IPS-15b (cell line): ENCODE results near the gene TTC34.

Experiments used
- H3K27me3 ChIP-seq: one replicate; pipeline ENCODE4 v1.6.1; 2013; ENCODE audit warnings: low read length; ENCODE audit not compliant: control insufficient read depth, insufficient read depth
- H3K36me3 ChIP-seq: one replicate; pipeline ENCODE4 v1.6.1; 2013; ENCODE audit warnings: low read length; ENCODE audit not compliant: control insufficient read depth, insufficient read depth
- H3K4me1 ChIP-seq: one replicate; pipeline ENCODE4 v1.6.1; 2013; ENCODE audit warnings: mild to moderate bottlenecking, low read length; ENCODE audit not compliant: control insufficient read depth, insufficient read depth
- H3K4me3 ChIP-seq: one replicate; pipeline ENCODE4 v1.5.1; 2013; ENCODE audit warnings: low read depth, low read length
- H3K9ac ChIP-seq: one replicate; pipeline ENCODE4 v1.6.1; 2013; ENCODE audit warnings: low read depth, mild to moderate bottlenecking, low read length
- H3K9me3 ChIP-seq: one replicate; pipeline ENCODE4 v1.6.1; 2013; ENCODE audit warnings: mild to moderate bottlenecking, low read length; ENCODE audit not compliant: control insufficient read depth, insufficient read depth

Gene TTC34

GRCh38 chr1:2808386-2808705, 6.9 kb upstream of the TTC34 start:
- no peak overlapping the region for H3K4me3 ChIP-seq
- no peaks in the 10 kb centered on the region for H3K36me3 ChIP-seq
- no peak overlapping the region for H3K9ac ChIP-seq
- H3K27me3 ChIP-seq, result no peaks in the 10 kb centered on the region
- H3K9me3 ChIP-seq, result no peaks in the 10 kb centered on the region
- no peaks in the 10 kb centered on the region for H3K4me1 ChIP-seq

GRCh38 chr1:2807678-2808385, 6.3 kb upstream of the TTC34 start:
- H3K9me3 ChIP-seq, result no peaks in the 10 kb centered on the region

DNA sequence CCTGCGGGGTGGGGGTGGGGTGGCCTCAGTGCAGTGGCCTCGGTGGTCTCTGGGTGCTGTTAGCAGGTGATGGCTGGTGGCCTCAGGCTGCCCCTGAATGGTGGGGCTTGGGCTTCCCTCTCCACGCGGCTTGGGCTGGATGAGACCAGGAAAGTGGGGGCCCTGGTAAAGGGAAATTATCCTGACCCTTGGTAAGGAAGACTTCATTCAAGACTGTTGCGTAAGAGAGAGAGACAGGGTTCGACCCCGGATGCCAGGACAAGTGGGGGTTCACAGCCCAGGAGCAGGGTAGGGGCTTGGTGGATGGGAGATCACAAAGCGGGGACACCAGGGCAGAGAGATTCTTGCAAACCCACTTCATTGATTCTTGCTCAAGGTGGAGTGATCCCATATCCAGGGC, 5.5 kb upstream of the TTC34 start:
- H3K9me3 ChIP-seq, result no peaks in the 10 kb centered on the region
- no peaks in the 10 kb centered on the region for H3K27me3 ChIP-seq

More at GRCh38 chr1:2807678-2808385, 6.3 kb upstream of the TTC34 start:
- H3K4me3 ChIP-seq, result no peak overlapping the region
- no peaks in the 10 kb centered on the region for H3K4me1 ChIP-seq
- no peaks in the 10 kb centered on the region for H3K36me3 ChIP-seq
- H3K27me3 ChIP-seq, result no peaks in the 10 kb centered on the region
- no peak overlapping the region for H3K9ac ChIP-seq

GRCh38 chr1:2806591-2806990, 5.1 kb upstream of the TTC34 start:
- Histone ChIP-seq H3K27me3 (no peaks in the 10 kb centered on the region), H3K36me3 (no peaks in the 10 kb centered on the region), H3K4me3 (no peak overlapping the region), H3K9me3 (no peaks in the 10 kb centered on the region), H3K9ac (no peak overlapping the region), H3K4me1 (no peaks in the 10 kb centered on the region)

More for the DNA sequence above, 5.5 kb upstream of the TTC34 start:
- no peak overlapping the region for H3K4me3 ChIP-seq
- no peak overlapping the region for H3K9ac ChIP-seq
- H3K4me1 ChIP-seq, result no peaks in the 10 kb centered on the region
- no peaks in the 10 kb centered on the region for H3K36me3 ChIP-seq

- no peak overlapping the region for H3K4me3 ChIP-seq
- H3K27me3 ChIP-seq, result no peaks in the 10 kb centered on the region
- no peaks in the 10 kb centered on the region for H3K36me3 ChIP-seq
- no peak overlapping the region for H3K9ac ChIP-seq
- no peaks in the 10 kb centered on the region for H3K9me3 ChIP-seq
- no peaks in the 10 kb centered on the region for H3K4me1 ChIP-seq
Observed at GRCh38 chr1:2805801-2806430, 4.4 kb upstream of the TTC34 start.

DNA sequence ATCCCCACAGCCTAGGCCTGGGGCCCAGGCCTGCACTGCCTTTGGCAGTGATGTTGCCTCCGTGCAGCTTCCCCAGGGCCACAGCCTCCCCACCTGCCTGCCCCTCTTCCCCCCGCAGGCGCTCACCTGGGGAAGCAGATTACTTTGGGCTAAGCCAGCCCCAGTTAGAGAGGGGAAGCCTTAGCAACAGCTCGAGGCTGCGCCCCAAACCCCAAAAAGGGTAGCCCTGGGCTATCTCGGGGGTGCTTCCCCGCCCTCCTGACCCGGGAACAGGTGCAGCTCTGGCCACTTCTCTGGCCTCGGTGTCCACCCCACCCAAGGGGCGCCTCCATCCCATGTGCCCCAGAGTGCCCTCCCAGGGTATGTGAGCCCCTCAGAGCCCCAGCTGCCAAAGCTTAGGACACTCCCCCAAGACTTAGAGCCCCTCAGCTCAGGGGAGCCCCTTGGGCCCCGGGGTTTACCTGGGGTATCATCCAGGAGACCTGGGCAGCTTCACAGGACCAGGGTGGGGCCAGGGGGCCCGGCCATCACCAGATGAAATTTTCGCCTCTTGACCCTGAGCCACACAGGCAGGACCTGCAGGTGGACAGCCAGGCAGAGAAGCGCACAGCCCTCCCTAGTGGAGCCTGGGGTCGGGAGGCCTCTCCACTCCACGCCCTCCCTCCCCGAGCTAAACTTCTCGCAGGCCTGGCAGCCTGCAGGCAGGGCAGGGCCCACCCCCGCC, 3.3 kb upstream of the TTC34 start:
- H3K27me3 ChIP-seq, result no peaks in the 10 kb centered on the region
- no peak overlapping the region for H3K9ac ChIP-seq
- H3K9me3 ChIP-seq, result no peaks in the 10 kb centered on the region
- H3K4me1 ChIP-seq, result no peaks in the 10 kb centered on the region
- H3K4me3 ChIP-seq, result no peak overlapping the region
- H3K36me3 ChIP-seq, result no peaks in the 10 kb centered on the region

DNA sequence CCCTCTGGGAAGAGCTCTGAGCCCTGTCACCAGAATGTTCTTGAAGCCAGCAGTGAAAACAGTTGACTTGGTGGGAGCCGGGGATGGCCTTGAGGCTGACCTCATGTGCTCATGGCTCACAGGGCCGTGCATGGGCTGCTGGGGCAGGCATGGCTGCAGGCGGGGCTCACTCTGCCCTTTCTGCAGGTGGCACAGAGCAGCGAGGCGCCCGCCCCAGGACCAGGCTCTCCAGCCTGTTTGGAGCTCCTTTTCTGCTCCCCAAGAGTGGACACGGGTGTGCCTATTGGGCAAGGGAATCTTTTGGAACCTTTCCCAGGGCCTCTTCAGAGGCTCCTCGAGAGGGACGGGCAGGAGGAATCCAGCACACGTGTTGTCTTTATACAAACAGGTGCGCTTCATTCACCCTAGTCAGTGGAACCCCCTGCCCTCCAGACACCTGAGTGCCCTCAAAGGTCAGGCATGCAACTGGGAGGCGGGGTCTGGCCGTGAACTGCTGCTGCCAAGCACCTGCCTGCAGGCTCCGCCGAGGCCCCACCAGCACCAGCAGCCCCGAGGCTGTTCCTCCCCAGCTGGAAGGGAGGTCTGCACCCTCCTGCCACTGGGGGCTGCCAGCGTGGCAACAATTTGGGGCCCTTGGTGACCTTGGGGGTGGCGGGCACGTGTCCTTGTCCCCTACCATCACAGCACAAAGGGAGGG, 2.6 kb upstream of the TTC34 start:
- H3K9ac ChIP-seq, result no peak overlapping the region
- no peaks in the 10 kb centered on the region for H3K27me3 ChIP-seq
- H3K4me1 ChIP-seq, result no peaks in the 10 kb centered on the region
- no peaks in the 10 kb centered on the region for H3K9me3 ChIP-seq
- H3K36me3 ChIP-seq, result no peaks in the 10 kb centered on the region
- no peak overlapping the region for H3K4me3 ChIP-seq

GRCh38 chr1:2803086-2803930, 1.8 kb upstream of the TTC34 start:
- Histone ChIP-seq H3K4me3 (no peak overlapping the region), H3K4me1 (no peaks in the 10 kb centered on the region), H3K27me3 (no peaks in the 10 kb centered on the region), H3K9me3 (no peaks in the 10 kb centered on the region), H3K9ac (no peak overlapping the region), H3K36me3 (no peaks in the 10 kb centered on the region)

DNA sequence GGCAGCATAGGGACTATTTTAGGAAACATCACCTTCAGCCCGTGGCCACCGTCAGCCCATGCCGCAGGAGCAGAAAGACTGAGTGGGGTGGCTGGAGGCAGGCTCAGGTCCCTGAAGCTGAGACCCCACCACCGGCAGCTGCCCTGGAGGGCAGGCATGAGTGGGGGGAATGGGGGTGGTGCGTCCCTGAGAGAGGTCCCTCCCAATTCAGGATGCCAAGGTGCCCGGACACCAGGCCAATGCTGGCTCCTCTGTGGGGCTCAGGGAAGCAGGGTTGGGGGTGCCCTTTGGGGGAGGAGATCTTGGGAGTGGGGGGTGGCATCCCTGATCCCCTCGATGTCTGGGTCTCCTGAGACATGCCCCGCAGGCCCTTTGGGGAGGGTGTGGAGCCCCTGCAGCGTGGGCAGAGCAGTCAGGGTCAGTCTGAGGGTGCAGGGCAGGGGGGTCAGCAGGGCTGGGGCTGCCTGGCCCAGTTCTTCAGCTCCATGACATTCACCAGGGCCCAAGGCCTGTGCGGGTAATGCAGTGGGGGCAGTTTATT, 998 bp upstream of the TTC34 start:
- H3K4me3 ChIP-seq, result no peak overlapping the region
- no peaks in the 10 kb centered on the region for H3K36me3 ChIP-seq
- no peaks in the 10 kb centered on the region for H3K4me1 ChIP-seq
- H3K9ac ChIP-seq, result no peak overlapping the region
- H3K9me3 ChIP-seq, result no peaks in the 10 kb centered on the region
- H3K27me3 ChIP-seq, result no peaks in the 10 kb centered on the region

DNA sequence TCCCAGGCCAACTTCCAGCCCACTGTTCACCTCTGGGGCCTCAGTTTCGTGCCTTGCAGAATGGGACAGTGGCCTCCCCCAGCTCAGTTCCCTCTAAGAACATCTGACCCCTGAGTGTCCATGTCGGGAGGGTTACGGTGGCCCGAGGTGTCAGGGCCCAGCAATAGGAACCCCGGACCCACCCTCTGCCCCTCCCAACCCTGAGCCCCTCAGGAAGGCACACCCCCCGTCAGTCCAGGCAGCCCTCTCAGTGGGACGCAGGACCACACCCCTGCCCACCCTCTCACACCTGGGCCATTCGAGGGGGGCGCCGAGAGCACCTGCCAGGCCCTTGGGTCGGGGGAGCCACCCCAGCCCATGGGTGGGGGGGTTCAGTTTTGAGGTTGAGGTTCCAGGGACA, 447 bp downstream of the TTC34 start:
- H3K9ac ChIP-seq, result no peak overlapping the region
- H3K36me3 ChIP-seq, result no peaks in the 10 kb centered on the region
- H3K4me3 ChIP-seq, result no peak overlapping the region
- no peaks in the 10 kb centered on the region for H3K27me3 ChIP-seq
- H3K9me3 ChIP-seq, result no peaks in the 10 kb centered on the region
- H3K4me1 ChIP-seq, result no peaks in the 10 kb centered on the region

GRCh38 chr1:2800664-2801045, 838 bp downstream of the TTC34 start:
- Histone ChIP-seq H3K9me3 (no peaks in the 10 kb centered on the region), H3K36me3 (peaks cover 1% of the 10 kb centered on the region), H3K4me3 (no peak overlapping the region), H3K4me1 (no peaks in the 10 kb centered on the region), H3K27me3 (no peaks in the 10 kb centered on the region), H3K9ac (no peak overlapping the region)
